Right atrium auricular region (tissue), 2 donors: ENCODE results near the gene ERMARD. TPM values are rescaled to one million over a fixed set of nuclear protein-coding genes. Genes with fewer than 3 reads are reported as not detected.

ENCODE experiments used
- DNase-seq: peaks from one replicate; pipeline ENCODE4 v3.0.0-alpha.2; 2019; ENCODE audit warnings: low spot score
- H3K27ac ChIP-seq, 2 donors: fragments of 200-600 bp; sonication (generic); 1 replicate in 1 of 2; 2 replicates in 1 of 2; pipeline ENCODE4 v1.5.1; 2016 to 2019
- H3K27me3 ChIP-seq, 2 donors: fragments of 200-600 bp; sonication (generic); one replicate each; pipeline versions ENCODE4 v1.5.1 to v1.6.0; 2017 to 2019
- H3K36me3 ChIP-seq: fragments of 200-600 bp; sonication (generic); one replicate; pipeline ENCODE4 v1.5.1; 2016
- H3K4me1 ChIP-seq, 2 donors: fragments of 200-600 bp; sonication (generic); one replicate each; pipeline versions ENCODE4 v1.5.1 to v1.6.0; 2017 to 2019
- H3K4me3 ChIP-seq, 2 donors: fragments of 200-600 bp; sonication (generic); 1 replicate in 1 of 2; 2 replicates in 1 of 2; pipeline ENCODE4 v1.5.1; 2017 to 2019; ENCODE audit warnings: mild to moderate bottlenecking in 1 of 2, moderate library complexity in 1 of 2
- H3K9me3 ChIP-seq, 2 donors: fragments of 200-600 bp; sonication (generic); one replicate each; pipeline ENCODE4 v1.5.1; 2019
- CTCF ChIP-seq, 2 donors: fragments of 200-600 bp; sonication (generic); IDR thresholded peaks; one replicate each; pipeline ENCODE4 v1.5.1; 2019; ENCODE audit warnings: antibody characterized with exemption in 2 of 2
- total RNA-seq, 2 donors: library from RNA; depleted of rRNA; stranded (reverse); fragments of >200 nt; gene quantifications; one replicate each; pipeline ENCODE4 v1.1.0, GENCODE V29; 2016

ERMARD gene
- total RNA-seq, 2 donors from 2014 or later = 8.6 to 11.2 TPM

- no peak for TF ChIP-seq CTCF (IDR thresholded peaks at IDR 0.05)
- no peak overlapping the region for H3K27ac ChIP-seq
- no peaks in the 10 kb centered on the region for H3K9me3 ChIP-seq
- H3K4me1 ChIP-seq = no peaks in the 10 kb centered on the region
- no peaks in the 10 kb centered on the region for H3K27me3 ChIP-seq
- DNase-seq = no peak
- H3K36me3 ChIP-seq = no peaks in the 10 kb centered on the region
- no peak overlapping the region for H3K4me3 ChIP-seq
Measured at GRCh38 chr6:169805242-169805838, 53.9 kb downstream of the ERMARD start.

DNA sequence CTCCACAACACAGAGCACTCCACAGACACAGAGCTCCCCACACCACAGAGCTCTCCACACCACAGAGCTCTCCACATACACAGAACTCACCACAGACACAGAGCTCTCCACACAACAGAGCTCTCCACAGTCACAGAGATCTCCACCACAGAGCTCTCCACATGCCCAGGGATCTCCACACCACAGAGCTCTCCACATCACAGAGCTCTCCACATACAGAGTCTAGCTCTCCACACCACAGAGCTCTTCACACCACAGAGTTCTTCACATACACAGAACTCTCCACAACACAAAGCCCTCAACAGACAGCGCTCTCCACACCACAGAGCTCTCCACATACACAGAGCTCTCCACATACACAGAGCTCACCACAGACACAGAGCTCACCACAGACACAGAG, 55.3 kb downstream of the ERMARD start:
- H3K36me3 ChIP-seq = no peaks in the 10 kb centered on the region
- no peaks in the 10 kb centered on the region for H3K9me3 ChIP-seq
- TF ChIP-seq CTCF (IDR thresholded peaks at IDR 0.05) = no peak
- no peak overlapping the region for H3K27ac ChIP-seq
- H3K4me3 ChIP-seq = no peak overlapping the region
- H3K4me1 ChIP-seq = no peaks in the 10 kb centered on the region
- DNase-seq = no peak
- no peaks in the 10 kb centered on the region for H3K27me3 ChIP-seq

DNA sequence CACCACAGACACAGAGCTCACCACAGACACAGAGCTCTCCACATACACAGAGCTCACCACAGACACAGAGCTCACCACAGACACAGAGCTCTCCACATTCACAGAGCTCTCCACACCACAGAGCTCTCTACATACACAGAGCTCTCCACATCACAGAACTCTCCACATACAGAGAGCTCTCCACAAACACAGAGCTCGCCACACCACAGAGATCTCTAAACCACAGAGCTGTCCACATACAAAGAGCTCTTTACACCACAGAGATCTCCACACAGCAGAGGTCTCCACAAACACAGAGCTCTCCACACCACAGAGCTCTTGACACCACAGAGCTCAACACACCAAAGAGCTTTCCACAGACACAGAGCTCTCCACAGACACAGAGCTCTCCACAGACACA, 55.8 kb downstream of the ERMARD start:
- no peaks in the 10 kb centered on the region for H3K9me3 ChIP-seq
- H3K4me3 ChIP-seq = no peak overlapping the region
- no peak overlapping the region for H3K27ac ChIP-seq
- H3K4me1 ChIP-seq = no peaks in the 10 kb centered on the region
- H3K36me3 ChIP-seq = no peaks in the 10 kb centered on the region
- H3K27me3 ChIP-seq = no peaks in the 10 kb centered on the region
- no peak for DNase-seq
- no peak for TF ChIP-seq CTCF (IDR thresholded peaks at IDR 0.05)

DNA sequence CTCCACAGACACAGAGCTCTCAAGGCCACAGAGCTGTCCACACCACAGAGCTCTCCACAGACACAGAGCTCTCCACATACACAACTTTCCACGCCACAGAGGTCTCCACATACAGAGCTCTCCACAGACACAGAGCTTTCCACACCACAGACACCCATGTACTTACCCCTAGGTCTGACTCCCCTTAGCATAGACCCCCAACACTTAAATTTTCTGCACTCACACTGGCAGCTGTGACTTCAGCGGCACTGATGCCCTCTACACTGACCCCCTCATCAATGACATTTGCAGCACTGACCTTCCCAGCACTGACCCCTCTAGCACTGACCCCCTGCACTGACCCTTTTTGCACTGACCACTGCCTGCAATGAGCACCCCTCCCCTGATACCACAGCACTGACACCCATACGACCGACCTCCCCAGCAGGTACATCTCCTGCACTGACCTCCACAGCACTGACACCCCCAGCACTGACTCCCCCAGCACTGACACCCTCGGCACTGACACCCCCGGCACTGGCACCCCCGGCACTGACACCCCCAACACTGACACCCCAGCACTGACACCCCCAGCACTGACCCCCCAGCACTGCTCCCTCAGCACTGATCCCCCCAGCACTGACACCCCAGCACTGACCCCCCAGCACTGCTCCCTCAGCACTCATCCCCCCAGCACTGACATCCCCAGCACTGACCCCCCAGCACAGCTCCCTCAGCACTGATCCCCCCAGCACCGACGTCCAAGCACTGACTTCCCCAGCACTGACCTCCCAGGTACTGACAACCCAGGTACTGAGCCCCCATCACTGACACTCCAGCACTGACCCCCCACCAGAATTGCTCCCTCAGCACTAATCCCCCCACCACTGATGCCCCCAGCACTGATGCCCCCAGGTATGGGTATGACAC, 56.5 kb downstream of the ERMARD start:
- H3K36me3 ChIP-seq = no peaks in the 10 kb centered on the region
- no peaks in the 10 kb centered on the region for H3K4me1 ChIP-seq
- no peak for DNase-seq
- H3K9me3 ChIP-seq = no peaks in the 10 kb centered on the region
- no peaks in the 10 kb centered on the region for H3K27me3 ChIP-seq
- no peak for TF ChIP-seq CTCF (IDR thresholded peaks at IDR 0.05)
- no peak overlapping the region for H3K27ac ChIP-seq
- no peak overlapping the region for H3K4me3 ChIP-seq

- H3K4me1 ChIP-seq = no peaks in the 10 kb centered on the region
- DNase-seq = no peak
Measured at GRCh38 chr6:169808608-169808967, 57.2 kb downstream of the ERMARD start.

More at GRCh38 chr6:169808608-169808967, 57.2 kb downstream of the ERMARD start:
- Histone ChIP-seq H3K9me3 (no peaks in the 10 kb centered on the region), H3K27ac (no peak overlapping the region), H3K4me3 (no peak overlapping the region), H3K27me3 (no peaks in the 10 kb centered on the region), H3K36me3 (no peaks in the 10 kb centered on the region)
- no peak for TF ChIP-seq CTCF (IDR thresholded peaks at IDR 0.05)
